GM19438 (cell line): ENCODE data around the gene MAP2K3.
A peak's percentile ranks its signal among the peaks of the same experiment; 100 is the strongest.

ENCODE experiments used
- ATAC-seq: cut with Tn5 transposase; IDR thresholded peaks from one replicate; pipeline ENCODE4 v1.9.1; 2021; ENCODE audit warnings: low read depth; ENCODE audit not compliant: unreplicated experiment

MAP2K3 gene

DNA sequence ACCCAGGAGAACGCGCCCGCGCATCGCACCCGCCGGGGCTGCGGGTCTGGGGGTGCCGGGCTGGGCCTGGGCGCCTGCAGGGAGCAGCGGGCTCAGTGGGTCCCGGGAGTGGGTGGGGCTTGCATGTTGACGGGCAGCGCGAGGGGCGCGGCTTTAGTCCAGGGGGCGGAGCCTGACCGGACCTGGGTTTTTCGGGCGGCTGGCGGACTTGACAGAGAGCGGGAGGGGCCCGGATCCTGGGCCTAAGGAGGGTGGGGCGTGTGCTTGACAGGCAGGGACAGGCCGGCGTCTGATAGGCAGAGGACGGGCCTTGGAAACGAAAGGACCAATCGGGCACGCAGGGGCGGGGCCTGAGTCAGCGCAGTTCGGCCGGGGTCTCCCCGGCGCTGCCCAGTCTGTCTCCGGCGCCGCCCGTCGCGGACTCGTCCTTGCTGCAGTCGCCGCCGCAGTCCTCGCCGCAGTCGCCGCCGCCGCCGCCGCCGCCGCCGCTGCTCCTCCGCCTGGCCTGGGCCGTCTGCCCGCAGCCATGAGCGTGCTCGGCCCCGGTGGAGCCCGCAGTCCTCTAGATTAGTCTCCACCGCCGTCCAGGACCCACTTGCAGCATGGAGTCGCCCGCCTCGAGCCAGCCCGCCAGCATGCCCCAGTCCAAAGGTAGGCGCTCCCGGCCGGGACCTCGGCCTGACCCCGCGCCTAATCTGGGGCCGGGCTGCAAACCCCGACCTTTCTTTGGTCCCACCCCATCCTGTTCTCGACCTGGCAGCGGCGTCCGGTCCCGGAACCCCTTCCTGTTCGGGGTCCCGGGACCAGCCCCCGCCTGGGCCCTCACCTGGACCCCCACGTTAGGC lies at the start of gene MAP2K3:
Gene MAP2K3 (plus strand): TSS at position 393 of the 845 bp plus-strand sequence. CDS start 210 bp downstream, at position 603.
- peak; percentile 74 for ATAC-seq

DNA sequence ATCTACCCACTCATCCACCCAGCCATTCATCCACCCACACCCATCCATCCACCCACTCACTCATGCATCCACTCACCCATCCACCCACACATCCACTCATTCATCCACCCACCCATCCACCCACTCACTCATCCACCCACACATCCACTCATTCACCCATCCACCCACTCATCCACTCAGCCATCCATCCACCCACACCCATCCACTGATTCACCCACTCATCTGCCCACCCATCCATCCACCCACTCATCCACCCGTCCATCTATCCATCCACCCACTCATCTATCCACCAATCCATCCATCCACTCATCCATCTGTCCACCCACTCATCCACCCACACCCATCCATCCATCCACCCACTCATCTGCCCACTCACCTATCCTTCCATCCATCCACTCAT lies 48.6 kb upstream of the MAP2K3 start:
- ATAC-seq: no peak

DNA sequence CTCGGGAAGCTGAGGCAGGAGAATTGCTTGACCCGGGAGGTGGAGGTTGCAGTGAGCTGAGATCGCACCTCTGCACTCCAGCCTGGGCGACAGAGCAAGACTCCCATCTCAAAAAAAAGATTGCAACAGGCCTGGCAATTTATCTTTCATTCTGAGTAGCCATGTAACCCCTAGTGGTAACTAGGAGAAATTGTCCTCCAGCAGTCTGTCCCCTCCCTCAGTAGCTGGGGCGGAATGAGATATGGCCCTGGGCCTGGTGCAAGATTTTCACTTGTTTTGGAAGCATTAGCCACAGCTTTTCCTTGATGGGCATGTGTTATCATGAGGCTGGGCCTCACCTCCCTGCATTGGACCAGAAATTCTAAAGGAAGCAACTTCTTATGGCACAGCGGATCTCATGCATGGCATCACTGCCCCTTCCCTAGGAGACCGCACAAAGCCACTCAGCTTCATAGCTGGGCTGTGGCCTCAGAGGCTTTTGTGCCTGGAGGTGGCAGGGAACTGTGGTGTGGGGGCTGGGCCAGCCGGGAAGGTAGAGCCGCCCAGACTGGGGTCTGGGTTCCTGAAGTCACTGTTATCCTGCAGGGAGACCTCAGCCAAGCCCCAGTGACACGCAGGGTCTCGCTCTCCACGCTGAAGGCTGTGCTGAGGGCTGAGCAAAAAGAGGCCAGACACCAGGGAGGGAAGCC lies 44.7 kb upstream of the MAP2K3 start:
- ATAC-seq: no peak

DNA sequence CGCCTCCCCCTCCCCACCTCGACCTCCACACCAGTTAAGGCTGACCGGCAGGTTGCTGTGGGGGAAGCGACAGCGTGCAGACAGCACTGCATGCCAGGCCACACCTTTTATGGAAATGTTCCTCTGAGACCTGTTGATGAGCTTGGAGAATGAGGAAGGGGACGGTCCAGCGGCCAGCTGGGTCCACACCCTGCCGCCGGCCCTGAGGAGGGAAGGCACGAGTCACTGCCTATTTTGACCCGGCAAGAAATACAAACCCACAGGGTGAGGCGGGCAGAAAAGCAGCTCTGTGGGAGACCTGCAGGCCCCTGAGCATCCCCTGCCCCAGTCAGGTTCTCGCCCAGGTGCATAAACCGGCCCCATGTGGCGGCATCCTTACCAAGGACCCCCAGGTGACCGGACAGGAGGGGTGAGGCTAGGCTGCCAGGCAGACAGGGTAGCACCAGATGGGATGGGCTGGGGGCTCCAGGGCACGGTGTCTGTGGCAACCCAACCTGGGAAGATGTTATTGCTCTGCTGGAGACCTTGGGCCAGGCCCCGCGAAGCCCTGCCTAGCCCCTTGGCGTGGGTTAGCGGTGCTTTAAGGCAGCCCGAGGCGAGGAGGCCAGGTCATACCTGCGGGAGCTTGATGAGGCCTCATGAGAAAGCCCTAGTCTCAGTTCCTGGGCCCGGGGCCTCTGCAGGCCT lies 44.0 kb upstream of the MAP2K3 start:
- ATAC-seq: no peak

DNA sequence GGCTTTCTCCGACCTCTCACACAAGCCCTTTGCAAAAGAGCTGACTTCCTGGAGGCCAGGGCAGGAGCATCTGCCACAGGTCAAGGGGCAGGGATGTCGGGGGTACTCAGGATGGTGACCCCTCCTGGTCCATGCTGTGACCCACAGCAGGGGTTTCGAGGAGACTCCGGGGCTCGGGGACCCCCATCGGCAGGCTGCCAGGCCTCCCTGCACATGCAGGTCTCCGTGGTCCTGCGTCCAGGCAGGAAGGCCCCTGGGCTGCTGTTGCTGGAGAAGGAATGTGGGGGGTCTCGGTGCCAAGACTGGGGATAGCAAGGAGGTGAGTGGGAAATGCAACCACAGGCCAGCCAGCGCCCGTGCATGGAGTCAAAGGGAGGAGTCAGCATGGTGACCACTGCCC lies 42.9 kb upstream of the MAP2K3 start:
- no peak for ATAC-seq

DNA sequence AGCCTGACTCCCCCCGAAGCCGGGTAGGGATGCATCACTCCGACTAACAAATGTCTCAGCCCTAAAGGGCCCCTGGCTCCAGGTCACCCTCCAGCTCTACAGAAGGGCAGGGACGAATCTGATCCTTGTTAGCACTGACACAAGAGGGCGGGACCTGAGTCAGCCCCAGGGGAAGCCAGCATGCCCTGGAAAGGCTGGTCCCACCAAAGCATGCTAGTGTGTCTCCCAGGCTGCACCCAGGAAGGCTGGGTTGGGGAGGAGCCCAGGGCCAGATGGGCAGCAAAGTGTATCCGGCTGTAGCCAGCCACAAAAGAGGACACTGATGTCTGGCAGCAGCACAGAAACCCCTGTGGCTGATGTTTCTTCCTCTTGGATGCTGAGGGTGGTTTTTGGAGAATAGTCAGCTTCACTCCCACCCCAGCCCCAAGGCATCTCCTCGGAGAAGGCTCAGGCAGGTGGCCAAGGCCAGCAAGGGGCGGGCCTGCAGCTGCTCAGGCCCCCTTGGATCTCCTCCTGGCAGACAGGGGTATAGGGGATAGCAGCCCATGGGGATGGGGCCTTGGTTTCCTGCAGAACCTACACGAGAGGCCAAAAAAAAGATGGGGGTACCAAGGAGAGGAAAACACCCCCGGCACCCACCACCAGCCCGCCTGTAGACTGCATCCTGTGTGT lies 42.3 kb upstream of the MAP2K3 start:
- ATAC-seq: no peak

DNA sequence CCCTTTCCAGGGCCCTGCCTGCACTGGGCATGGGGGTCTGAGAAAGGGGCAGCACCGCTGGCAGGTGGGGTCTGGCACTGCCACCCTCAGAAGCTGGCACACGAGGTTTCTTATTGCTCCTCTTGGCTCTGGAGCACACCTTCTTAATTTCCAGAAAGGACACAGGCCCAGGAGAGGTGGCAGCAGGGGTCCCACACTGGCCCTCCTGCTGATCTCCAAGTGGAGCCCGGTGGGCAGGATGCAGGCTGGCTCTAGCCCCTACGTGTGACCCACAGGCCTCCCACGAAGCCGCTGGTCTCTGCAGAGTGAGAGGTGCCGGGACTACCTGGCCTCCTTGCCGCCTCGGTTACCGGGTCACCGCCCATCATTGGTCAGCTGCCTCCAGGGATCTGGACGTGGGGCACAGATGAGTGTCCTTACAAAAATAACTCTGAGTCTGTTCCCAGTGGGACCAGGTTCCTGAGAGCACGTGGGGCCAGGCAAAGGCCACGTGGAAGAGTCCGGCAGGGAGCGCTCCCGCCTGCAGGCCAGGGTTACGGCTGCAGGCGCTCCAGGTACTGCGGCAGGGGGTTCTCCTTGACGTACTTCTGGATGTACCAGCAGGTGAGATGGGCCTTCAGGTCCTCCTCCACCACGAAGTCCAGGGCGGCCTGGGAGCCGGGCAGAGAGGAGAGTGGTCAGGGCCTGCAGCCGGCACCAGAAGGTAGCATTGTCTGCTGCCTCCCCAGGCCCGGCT lies 41.6 kb upstream of the MAP2K3 start:
- ATAC-seq: no peak

DNA sequence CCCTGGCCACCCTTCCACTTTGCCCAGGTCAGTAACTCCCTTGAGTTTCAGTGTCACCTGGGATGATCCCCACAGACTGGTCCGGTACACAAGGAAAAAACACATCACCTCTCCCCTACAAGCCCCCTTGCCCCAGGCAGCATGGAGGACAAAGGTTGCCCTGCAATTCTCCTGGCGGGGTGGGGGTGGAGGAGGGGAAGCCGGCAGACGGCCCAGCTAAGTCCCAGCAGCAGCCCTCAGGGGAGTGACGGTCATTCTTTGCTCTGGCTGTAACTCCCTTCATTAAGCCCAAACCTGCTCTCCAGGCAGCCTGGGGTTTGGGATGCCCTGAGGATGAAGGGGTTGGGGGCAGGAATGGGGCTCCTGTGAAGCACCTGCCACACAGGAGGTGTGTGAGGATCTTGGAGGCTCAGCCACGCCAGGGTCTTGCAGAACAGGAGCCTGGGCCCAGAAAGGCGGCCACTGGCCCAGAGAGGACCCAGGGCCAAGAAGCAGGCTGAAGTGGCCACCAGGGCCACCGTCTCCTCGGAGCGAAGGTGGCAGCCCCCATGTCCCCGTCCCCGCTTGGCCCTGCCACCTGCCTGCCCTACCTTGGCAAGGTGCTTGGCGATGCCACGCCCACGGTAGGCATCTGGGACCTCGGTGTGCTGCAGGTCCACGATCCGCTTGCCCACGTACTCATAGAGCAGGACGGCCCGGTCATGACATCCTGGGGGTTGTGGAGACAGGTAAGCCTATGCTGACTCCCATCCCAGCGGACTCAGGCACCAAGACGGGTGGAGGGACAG lies 40.8 kb upstream of the MAP2K3 start:
- no peak for ATAC-seq

DNA sequence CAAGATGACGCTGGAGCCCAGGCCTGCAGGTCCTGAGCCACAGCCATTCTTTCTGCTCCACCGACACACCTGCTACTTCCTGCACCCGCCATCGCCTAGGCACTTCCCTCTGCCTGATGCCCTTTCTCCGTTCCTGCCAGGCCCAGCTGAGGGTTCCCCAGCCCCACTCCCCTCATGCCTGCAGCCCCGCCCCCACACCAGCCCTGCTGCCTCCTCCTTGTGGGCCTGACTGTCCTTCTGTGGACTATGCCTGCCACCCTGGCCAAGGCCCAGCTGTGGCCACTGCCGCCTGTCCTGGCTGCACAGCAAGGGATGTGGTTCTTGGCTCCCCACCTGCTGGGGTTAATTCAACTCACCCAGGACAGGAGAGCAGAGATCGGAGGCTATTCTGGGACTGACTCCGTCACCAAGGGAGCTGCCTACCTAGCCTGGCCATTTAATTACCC lies 38.8 kb upstream of the MAP2K3 start:
- no peak for ATAC-seq

DNA sequence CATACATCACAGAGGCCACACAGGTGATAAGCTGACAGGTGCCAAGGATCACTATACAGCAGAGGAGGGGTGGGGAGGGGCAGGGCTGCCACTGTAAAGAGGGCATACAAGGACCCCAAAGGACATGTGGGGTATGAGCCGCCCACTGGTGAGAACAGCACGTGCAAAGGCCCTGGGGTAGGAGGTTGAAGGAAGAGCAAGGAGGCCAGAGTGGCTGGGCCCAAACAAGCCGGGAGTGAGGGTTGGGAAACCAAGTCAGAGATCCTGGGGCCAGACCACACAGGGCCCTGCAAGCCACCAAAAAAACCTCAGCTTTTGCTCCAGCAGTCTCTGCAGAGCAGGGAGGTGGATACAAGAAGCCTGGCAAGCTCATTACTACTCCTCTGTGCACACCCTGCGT lies 37.8 kb upstream of the MAP2K3 start:
- no peak for ATAC-seq

DNA sequence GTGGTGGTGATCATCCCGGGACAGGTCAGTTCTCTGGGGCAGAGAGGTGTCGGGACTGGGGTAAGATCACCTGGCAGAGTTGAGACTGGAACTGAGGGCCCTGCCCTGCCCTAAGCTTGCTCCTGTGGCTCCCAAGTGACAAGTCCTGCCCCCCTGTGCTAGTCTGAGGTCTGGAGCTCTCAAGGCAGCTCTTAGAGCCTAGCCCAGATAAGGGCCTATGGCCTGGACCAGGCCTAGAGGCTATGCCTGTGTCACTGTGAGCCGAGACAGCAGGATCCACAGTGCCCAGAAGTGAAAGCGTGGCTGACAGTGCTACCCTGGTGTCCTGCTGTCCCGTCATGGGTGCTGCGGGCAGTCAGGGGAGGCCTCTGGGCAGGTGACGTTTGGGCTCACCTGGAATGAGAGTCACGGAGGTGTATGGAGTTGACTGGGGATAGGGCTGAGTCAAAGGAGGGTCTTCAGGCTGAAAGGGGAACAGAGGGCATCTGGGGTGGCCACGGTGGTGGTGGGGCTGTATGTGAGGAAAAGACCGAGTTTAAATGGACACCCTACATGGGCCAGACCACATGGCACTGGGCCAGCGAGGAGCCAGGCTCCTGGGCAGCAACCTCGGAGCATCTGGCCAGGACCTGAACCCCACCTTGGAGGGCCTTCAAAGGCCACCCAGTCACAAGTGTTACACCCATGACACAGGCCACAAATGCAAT lies 36.8 kb upstream of the MAP2K3 start:
- ATAC-seq: no peak

DNA sequence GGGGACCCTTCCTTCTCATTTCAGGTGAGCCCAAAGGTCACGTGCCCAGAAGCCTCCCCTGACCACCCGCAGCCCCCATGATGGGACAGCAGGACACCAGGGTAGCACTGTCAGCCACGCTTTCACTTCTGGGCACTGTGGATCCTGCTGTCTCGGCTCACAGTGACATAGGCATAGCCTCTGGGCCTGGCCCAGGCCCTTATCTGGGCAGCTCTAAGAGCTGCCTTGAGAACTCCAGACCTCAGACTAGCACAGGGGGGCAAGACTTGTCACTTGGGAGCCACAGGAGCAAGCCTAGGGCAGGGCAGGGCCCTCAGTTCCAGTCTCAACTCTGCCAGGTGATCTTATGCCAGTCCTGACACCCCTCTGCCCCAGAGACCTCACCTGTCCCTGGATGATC lies 36.0 kb upstream of the MAP2K3 start:
- ATAC-seq: no peak

DNA sequence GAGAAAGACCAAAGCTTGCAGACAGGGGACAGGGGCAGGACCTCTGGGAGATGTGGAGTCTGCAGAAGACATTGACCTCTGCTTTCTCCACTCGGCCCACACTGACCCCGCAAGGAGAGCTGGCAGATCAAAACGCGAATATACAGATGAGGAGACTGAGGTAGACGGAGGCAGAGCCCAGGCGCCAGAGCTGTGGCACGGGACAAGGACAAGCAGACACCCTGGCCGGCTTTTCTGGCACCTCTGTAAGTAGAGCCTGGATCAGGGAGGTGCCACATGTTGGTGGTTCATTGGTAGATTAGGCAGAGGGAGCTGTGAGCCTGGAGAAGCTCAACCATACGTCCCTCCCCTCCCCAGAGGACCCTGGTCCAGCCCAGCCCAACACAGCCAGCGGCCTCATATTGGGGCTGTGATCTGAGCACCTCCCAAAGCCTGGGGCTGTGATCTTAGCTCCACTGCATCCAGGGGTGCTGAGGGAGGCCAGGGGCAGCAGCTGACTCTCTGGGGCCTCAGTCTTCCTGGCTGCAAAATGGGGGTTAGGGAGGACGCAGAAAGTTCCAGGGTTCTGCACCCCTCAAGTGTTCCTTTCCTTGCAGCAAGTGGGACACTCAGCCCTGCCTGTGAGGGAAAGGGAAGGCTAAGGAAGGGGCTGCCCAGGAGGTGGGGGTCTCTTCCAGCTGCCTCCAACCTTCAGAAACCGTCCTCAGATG lies 35.3 kb upstream of the MAP2K3 start:
- no peak for ATAC-seq

DNA sequence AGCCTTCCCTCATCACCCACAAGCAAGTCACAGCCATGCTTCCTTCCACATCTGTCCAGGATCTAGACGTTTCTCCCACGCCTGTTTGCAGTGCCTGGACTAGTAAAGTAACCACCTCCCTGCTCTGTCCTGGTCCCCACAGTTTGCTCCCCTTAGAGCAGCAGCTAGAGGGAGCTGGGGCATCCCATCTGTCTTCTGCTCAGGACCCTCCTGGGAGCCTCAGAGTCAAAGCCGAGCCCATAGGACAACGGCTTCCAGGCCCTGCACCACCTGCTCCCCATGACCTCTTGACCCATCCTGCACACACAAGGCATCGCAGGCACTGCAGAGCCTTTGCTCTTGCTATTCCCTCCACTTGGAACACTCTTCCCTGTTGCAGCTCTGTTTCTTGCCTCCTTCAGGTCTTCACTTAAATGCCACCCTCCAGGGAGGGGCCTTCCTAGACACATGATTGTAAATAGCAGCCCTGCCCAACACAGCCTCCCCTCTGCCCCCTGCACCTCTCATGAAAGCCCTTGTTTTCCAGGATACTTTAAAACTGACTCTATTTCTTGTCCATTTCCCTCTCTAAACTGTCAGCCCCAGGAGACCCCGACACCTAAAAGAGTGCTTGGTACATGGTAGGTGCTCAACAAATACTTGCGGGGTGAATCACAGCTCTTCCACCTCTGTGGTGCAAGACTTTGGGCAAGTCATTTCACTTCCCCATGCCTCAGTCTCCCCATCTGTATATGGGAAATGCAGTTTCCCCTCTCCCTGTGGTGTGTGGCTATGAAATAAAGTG lies 34.4 kb upstream of the MAP2K3 start:
- ATAC-seq: no peak

DNA sequence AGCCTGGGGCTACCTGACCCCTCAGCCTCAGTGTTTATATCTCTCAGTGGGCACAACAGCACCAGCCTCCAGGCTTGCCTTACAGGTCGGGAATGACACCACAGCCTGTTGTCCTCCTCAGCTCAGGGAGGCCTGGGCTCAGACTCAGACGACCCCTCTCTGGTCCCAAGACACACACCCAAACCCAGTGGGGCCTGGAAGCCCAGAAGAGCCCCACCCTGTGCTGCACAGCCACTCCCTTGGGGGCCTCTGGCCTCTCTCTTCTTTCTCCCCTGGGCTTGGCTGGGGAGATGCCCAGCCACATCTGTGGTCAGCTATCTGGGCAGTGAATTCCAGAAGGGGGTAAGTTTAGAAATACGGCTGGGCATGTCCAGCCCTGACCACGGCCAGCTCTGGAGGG lies 33.7 kb upstream of the MAP2K3 start:
- ATAC-seq: no peak

DNA sequence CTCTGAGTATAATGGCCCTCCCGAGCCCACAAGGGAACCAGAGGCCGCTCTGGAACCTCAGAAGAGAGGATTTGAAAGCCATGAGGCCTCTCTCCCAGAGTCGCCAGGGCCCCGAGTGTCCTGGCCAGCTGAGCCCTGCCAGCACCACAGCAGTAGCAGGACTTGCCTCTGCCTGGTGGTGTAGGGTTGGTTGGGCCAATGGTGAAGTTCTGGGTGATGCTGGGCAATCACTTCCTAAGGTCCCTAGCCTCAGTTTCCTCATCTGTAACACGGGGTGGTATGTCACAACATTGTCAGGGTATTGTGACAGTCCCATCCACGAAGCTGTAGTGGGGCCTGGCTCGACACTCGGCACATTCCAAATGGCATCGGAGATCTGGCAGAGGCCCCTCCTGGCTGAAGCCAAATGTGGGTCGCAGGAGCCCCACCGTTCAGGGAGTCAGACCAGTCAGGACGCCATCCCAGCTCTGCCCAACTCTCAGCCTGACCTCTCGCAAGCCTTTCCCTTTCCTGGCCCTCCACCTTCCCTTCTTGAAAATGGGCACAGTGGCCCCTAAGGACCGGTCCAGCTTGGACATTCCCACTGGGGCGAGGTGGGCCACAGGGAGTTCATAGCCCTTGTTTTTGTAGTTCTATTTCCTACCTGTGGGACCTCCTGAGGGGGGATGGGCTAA lies 33.0 kb upstream of the MAP2K3 start:
- no peak for ATAC-seq

DNA sequence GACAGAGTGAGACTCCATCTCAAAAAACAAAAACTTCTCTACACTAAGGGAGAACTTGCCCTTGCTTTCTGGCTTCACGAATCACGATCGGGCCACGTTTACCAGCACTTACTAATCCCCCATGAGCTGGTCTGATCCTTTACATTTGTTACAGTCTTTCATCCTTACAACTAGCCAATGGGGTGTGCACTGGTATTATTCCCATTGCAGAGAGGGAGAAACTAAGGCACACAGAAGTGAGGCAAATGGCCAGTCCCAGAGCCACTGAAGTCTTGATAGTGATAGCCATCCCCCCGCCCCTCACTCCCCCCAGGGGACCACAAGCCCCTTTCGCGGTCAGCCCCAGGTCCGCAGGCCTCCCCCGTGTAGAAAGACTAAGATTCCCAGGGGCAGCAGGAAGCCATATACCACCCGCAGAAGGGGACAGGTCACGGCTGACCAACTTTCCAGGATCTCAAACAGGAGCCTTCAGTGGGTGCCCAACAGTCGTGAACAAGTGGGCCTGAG lies 32.2 kb upstream of the MAP2K3 start:
- ATAC-seq: no peak
